HG03575 (cell line): ENCODE measurements around the gene LCE4A.
"Not testable (repeated sequence)": the region's sequence is repeated elsewhere in the genome, so short reads cannot be mapped to it uniquely, and the experiment has no call there.

Experiments
- ATAC-seq: cut with Tn5 transposase; IDR thresholded peaks from one replicate; pipeline ENCODE4 v1.9.1; 2021; ENCODE audit not compliant: unreplicated experiment, insufficient number of reproducible peaks, low FRiP score; ENCODE audit errors: extremely low read depth

The LCE4A gene

GRCh38 chr1:152707860-152708259 is at the start of gene LCE4A:
Gene LCE4A, plus strand, starts transcription at chr1:152708160. Its CDS starts 916 bp downstream, at chr1:152709076.
- ATAC-seq = no peak

DNA sequence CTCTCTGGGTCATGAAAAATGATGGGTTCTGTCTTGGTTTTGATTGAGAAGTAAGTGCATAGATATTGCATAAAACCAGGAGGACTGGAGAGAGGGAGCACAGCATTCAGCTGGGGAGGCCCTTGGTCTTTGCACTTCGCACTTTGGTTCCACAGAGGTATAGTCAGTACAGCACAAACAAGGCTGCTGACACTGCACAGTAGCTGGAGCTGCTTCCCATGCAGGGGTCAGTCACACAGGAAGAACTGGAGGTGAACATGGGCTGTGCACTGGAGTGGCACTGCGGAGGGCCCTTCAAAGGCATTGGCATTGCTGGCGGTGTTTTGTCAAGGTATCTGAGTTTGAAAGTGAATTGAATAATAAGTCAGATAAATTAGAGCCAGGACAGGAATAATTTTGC is 49.3 kb upstream of the LCE4A start:
- no peak for ATAC-seq

- ATAC-seq = no peak
Measured at GRCh38 chr1:152663098-152663497, 44.9 kb upstream of the LCE4A start, which contains the start of gene LCE2D. Gene LCE2D, plus strand, starts transcription at chr1:152663380. Its CDS starts 726 bp downstream, at chr1:152664106.

GRCh38 chr1:152666171-152666570 is 41.8 kb upstream of the LCE4A start:
- not testable (repeated sequence) for ATAC-seq

- no peak for ATAC-seq
Measured at GRCh38 chr1:152667648-152668047, 40.3 kb upstream of the LCE4A start.

GRCh38 chr1:152673016-152673415 is 34.9 kb upstream of the LCE4A start:
- ATAC-seq = no peak

GRCh38 chr1:152674983-152675382 is 33.0 kb upstream of the LCE4A start, which contains the start of gene LCE2C:
Gene LCE2C, plus strand, starts transcription at chr1:152675279. Its CDS starts 737 bp downstream, at chr1:152676016.
- not testable (repeated sequence) for ATAC-seq

- ATAC-seq = no peak
Measured at GRCh38 chr1:152679459-152679858, 28.5 kb upstream of the LCE4A start.

DNA sequence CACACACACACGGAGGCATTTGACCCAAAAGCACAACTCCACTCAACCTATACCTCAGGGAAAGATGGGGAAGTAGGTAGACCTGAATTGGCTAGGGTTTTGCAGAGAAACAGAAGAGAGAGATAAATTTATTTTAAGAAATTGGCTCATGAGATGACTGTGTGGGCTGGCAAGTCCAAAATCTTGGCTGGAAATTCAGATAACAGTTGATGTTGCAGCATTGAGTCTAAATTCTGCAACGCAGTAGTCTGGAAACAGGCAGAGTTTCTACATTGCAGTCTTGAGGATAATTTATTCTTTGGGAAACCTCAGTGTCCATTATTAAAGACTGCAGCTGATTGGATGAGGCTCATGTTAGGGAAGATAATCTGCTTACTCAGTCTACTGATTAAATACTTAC is 26.3 kb upstream of the LCE4A start:
- ATAC-seq = no peak

DNA sequence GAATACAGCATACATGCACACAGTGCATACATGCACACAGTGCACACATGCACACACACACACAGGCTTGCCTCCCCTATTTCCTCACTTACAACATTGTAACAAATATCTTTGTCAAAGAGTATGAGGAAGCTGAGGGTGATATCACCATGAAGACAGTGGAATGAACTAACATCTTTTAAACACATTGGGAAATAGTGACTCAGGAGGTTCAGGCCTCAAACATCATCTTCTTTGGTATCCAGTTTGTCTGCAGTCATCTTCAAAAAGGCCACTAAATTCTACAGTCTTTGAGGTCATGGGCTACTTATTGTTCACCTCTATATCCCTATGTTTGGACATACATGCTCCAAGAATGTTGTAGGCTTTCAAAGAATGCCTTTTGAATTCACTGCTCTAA is 24.1 kb upstream of the LCE4A start:
- ATAC-seq = no peak

DNA sequence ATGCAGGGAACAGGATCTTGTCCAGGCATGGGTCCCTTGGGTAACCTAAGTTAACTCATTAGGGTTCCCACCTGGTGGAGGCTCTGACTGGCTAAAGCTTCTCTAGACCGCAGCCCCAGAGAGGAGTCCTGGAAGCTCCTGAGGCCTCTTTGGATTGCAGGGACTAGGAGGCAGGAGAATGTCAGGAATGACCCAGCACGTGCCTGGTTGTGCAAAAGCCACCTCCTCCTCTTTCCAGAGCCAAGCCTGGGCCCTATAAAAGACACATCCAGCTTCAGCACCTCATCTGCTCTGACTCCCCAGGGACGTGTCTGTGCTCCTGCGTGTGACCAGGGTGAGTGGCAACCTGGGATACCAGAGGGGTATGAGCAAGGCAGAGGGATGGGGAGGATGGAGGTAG is 22.1 kb upstream of the LCE4A start, which contains the start of gene LCE2B:
TSS of gene LCE2B (plus strand) at position 301 of the 400 bp plus-strand sequence. CDS start 721 bp downstream, outside the sequence.
- not testable (repeated sequence) for ATAC-seq

GRCh38 chr1:152697701-152698600 is 10.0 kb upstream of the LCE4A start, which contains the start of gene LCE2A:
Gene LCE2A, plus strand, starts transcription at chr1:152698345. Its CDS starts 557 bp downstream, at chr1:152698902.
- no peak for ATAC-seq

GRCh38 chr1:152699746-152700145 is 8.2 kb upstream of the LCE4A start:
- ATAC-seq = no peak

DNA sequence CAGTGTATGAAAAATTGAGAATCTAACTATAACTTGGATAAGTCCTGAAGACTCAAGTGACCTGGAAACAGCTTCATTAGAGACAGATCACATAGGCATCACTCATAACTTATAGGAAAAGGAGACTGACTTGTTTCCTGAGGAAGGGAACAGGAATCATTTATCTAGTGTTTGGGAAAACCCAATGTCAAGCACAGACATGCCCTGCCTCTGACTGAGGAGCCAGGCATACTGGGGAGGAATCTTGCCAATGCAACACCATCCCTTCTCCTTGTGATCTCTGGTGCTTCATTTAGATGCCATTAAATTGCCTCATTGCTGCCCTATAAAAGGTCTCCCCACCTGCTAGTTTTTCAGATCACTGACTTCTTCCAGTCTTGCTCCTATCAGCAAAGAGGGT is 10.3 kb downstream of the LCE4A start:
- no peak for ATAC-seq

- no peak for ATAC-seq
Measured at GRCh38 chr1:152725261-152725660, 17.3 kb downstream of the LCE4A start.

GRCh38 chr1:152728986-152729385 is 21.0 kb downstream of the LCE4A start:
- ATAC-seq = no peak

GRCh38 chr1:152735648-152736047 is 27.7 kb downstream of the LCE4A start:
- ATAC-seq = no peak

DNA sequence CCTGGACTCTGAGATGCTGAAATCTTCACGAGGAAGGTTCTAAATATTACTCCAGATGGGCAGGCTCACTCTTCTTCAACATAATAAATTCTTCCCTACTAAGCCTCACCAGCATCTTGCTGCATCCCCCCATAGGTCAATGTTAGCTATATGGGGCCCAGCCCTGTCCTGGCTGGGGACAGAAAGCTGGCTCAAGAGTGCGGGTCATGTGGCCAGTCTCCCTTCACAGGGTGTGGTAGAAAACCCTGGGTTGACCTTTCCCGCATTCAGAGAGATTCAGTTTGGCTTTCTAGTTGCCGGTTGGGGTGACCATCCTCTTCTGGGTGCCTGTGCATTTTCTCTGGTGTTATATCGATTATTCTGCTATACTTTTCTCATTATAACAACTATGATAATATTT is 30.0 kb downstream of the LCE4A start:
- ATAC-seq = no peak

DNA sequence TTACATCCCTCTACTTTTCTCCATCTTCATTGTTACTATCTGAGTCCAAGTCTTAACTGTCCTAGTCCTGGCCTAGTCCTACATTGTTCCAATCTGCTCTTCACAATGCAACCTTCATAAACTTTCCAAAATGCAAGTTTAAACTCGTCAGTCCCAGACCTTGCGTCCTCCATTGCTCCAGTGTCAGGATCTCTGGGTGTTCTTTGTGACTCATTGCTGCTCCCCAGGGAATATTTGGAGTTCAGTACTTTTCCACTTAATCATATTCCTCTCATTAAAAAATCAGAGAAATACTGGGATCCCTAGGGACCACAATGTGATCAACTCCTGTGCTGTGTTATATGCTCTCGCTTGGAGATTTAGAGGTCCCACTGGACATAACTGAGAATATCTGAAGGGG is 31.9 kb downstream of the LCE4A start:
- no peak for ATAC-seq

DNA sequence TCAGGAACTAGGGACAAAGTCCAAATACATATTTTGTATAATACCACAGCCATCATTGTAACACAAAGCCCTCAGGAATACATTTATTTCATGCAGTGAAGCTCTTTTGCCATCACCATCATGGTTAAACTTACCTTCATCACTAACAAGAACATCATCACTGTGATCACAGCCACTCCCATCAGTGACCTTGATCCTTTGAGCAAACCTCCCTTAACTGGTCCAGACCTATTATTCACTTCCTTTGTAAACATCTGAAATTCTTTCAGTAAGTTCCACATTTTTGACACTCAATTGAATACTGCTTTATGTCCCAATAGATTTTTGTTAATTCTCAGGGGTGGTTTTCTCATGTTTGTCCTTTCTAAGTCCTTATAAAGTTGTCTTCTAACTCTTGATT is 33.7 kb downstream of the LCE4A start:
- ATAC-seq = no peak
